ENCODE measurements around the gene GNAL.
"Not testable (repeated sequence)": the region's sequence is repeated elsewhere in the genome, so short reads cannot be mapped to it uniquely, and the experiment has no call there.

Gene GNAL

DNA sequence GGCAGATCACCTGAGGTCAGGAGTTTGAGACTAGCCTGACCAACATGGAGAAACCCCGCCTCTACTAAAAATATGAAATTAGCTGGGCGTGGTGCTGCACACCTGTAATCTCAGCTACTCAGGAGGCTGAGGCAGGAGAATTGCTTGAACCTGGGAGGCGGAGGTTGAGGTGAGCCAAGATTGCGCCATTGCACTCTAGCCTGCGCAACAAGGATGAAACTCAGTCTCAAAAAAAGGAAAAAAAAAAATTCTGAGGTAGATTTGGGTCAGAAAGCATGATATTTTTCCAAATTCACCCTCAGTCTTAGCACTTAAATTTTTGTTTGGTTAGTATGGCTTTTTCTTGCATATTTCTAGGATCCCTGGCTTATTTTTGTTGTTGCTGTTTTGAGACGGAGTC, 165.5 kb downstream of the GNAL start:
- DNase-seq: not testable (repeated sequence)

DNA sequence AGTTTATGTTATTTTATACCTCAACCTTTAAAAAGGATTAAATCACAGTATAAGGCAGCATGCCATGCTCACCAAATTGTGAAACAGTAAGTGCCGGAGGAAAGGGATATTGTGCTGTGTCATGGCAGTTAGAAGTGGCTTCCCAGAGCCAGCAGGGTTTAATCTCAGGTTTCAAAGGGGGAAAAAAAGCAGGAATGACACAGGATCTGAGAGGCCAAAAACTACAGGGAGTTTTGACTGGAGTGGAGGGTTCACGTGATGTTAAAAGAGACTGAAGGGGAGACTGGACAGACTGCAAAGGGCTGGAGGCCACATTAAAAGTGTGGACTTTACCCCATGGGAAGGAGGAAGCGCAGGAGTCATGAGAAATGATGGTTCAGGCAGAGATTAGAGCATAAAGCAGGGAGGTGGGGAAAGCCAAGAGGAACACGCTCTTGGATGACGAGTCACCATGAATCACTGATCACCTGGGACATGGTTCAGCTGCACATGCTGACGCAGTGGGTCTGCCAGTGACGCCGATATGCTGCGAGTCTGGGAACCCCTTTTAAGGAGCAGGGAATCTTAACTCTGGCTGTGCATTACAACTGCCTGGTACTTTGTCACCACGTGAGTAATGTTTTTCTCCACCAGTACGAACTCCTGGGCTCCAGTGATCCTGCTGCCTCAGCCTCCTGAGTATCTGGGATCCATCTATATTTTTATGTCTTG, 168.3 kb downstream of the GNAL start:
- DNase-seq: no peak

- DNase-seq: no peak
Measured at GRCh38 chr18:11859282-11859830, 170.3 kb downstream of the GNAL start.

GRCh38 chr18:11859903-11860407, 170.9 kb downstream of the GNAL start:
- DNase-seq: no peak

DNA sequence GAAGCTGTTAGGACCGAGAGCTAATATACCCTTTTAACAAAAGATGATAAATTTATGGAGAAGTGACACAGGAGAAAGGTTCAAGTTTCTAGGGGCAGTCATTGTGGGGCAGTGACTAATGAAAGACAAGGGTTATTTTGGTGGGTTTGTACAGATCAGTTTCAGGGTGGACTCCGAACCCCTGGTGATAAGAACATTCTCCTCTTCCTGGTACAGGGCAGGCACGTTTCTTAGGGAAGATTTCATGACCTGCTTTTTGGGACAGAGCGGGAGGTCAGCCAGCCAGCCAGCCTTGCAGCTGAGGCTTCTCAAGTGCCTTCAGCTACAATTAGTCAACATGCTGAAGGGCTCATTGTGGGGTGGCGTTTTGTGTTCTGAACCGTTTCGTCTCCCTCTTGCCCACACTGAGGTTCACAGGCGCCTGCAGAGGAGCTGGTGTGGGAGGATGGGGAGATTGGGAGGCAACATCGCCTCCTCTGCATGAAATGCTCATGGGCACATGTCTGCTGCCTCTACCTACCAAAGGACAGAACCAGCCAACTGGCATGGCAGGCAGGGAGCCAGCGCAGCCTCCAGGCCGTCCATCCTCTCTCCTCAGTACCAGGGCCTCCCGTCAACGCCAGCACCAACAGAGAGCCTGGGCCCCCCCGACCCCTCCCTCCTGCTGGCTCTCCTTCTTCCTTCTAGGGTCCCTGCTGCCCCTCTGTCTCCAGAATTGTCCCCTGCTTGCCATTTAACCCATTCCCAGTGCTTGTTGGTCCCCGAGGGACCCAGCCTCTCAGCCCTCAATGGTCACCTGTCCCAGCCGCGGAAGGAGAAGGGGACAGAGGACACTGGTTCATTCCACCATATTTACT, 171.8 kb downstream of the GNAL start:
- no peak for DNase-seq

DNA sequence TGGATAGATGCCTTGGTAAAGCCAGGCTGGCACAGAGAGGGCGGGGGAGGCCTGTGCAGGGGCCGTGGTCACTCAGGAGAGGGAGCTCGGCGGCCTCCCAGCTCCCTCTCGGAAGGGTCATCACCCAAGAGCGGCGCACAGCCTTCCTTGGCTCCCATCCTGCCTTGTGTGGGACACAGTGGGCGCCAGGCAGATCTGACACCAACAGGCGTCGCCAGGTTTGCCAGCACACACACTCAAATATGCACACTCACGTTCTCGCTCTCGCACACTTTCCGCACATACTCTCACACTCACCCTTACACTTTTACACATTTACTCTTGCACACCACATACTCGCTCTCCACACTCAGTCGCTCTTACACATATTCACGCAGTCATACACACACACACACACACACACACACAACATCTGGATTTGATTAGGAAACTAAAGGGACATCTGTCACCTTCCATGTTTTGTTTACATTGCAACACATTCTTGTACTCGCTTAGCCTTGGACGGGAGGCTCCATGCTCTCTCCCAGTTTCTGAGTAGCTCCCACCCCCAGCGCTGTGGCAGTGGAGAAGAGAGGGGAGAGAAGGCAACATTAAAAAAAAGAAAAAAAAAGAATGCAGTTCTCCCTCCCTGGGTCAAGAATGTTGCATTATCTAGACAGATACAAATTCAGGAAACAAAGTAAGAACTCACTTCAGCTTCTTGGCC, 172.7 kb downstream of the GNAL start:
- DNase-seq: no peak

- DNase-seq: no peak
Measured at GRCh38 chr18:11862468-11863137, 173.5 kb downstream of the GNAL start.

DNA sequence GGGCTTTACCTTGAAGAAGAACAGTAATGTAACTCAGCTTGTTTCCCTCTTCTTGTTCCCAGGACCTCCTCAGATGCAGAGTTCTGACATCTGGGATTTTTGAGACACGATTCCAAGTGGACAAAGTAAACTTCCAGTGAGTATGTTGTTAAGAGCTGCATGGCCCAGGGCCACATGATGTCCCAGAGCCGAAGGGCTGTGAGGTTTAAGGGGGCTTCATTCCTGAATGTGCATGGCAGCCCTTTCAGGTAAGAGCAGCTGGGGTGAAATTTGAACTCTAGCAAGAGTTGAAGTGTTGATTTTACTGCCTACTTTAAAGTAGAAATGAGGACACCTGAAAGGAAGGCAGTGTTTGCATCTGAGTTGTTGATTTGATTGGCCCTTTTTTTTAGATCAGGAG, 175.4 kb downstream of the GNAL start:
- DNase-seq: no peak

- no peak for DNase-seq
Measured at GRCh38 chr18:11865071-11865470, 176.0 kb downstream of the GNAL start.

DNA sequence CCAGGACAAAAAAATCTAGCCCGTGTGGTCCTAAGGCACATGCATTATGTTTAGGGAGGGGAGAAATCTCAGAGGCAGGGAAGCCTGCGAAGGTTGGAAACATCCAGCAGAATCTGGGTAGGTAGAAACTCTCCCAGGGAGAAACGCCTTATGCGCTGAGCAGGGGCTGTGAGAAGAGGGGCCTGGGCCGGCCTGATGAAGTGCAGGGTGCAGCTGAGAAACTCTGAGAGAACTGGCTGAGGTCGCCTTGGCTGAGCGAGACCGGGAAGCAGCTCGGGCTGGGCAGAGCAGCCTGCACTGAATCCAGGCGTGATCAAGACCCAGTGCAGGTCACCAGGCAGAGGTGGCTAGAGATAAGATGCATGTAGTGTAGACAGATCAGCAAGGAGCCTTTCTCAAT, 177.3 kb downstream of the GNAL start:
- no peak for DNase-seq

DNA sequence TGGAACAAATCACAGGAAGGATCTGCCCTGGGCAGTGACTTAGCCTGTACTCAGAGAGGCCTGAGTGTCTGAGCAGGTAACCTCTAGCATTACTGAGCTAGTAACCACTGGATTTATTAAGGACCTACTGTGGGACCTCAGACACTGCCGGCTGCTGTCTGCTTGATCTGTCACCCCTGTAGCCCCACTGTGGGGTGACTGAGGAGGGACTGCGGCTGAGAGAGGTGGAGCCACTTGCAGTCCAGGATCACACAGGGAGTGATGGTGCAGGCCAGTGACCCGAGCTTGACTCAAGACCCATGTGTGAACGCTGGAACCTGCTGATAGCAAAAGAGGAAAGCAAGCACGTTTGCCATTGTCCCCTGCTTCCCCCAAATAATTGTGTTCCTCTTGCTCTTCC, 177.7 kb downstream of the GNAL start:
- DNase-seq: no peak

DNA sequence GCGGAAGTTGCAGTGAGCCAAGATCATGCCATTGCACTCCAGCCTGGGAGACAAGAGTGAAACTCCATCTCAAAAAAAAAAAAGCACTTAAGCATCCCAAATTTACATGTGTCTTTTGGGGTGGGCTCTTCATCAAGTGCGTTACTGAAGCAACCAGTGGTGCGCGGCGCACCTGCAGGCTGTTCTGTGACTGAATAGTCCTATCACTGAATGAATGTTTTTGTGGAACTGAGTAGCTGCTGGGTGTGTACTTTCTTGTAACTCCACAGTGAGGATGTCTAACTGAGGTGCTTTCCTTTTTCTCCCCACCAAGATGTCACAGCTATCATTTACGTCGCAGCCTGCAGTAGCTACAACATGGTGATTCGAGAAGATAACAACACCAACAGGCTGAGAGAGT, 179.2 kb downstream of the GNAL start:
- DNase-seq: no peak

GRCh38 chr18:11871501-11871900, 182.4 kb downstream of the GNAL start:
- DNase-seq: no peak

- DNase-seq: no peak
Measured at GRCh38 chr18:11872479-11873136, 183.5 kb downstream of the GNAL start.

GRCh38 chr18:11873670-11874340, 184.7 kb downstream of the GNAL start:
- no peak for DNase-seq

GRCh38 chr18:11874676-11875075, 185.6 kb downstream of the GNAL start:
- no peak for DNase-seq

DNA sequence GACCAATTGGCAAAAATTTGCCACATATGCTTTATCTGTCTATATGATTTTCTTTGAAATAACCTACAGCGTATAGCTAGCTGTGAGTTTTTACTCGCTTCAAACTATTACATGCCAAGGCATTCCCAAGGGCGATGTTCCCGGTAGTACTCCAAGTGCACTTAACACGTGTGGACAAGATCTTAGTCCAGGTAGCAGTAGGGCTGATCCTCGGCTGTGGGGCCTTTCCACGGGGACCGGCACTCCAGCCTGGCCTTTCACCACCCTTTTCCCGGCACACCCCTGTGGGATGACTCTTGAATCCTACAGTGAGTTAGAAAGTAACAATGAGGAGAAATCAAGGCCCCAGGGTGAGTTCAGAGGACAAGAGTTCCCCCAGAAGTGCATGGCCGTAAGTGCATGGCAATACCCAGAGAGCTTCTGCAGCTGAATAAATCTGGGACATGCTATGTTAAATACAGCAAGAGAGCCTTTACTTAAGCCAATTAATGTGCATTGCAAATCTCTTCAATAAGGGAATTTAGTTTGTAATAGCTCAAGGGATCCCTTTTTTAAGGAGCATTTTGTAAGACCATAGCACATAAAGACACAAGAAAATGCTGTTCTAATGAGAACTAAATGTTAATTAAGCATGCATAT, 188.6 kb downstream of the GNAL start:
- DNase-seq: no peak

GRCh38 chr18:11880586-11881304, 191.7 kb downstream of the GNAL start:
- no peak for DNase-seq

DNA sequence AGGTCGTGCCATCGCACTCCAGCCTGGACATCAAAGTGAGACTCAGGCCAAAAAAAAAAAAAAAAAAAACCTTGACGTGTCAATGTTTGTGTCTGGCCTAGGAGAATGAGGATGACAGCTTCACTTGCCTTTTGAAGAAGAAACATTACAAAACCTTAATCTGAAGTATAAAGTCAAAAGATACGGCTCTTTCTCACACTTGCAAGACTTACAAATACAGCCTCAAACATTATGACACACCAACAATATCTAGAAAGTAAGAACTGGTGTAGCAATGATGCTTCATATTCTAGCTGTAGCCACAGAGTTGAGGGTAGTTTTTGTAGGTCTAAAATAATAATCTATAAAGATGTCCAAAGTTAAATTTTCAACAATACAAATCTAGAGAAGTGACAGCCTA, 193.6 kb downstream of the GNAL start:
- DNase-seq: no peak

- no peak for DNase-seq
Measured at GRCh38 chr18:11883153-11883552, 194.1 kb downstream of the GNAL start.
